Thoracic aorta (tissue), 2 donors: ENCODE results near the gene CNPY2. TPM values are rescaled to one million over a fixed set of nuclear protein-coding genes. Genes with fewer than 3 reads are reported as not detected.
"Not testable (repeated sequence)": the region's sequence is repeated elsewhere in the genome, so short reads cannot be mapped to it uniquely, and the experiment has no call there.

Experiments used
- ATAC-seq: fragments of 150-250 bp; one replicate; pipeline ENCODE4 v1.8.0; 2017; ENCODE audit warnings: low read depth; ENCODE audit not compliant: insufficient number of reproducible peaks, low FRiP score
- DNase-seq: peaks from one replicate; pipeline ENCODE4 v3.0.0-alpha.2; 2020; ENCODE audit warnings: low spot score
- H3K27ac ChIP-seq, 2 donors: fragments of 200-600 bp; sonication (generic); 1 replicate in 1 of 2; 2 replicates in 1 of 2; pipeline ENCODE4 v1.5.1; 2016; ENCODE audit warnings: mild to moderate bottlenecking in 2 of 2, moderate library complexity in 2 of 2
- H3K27me3 ChIP-seq: fragments of 200-600 bp; sonication (generic); replicated peaks from 2 replicates; pipeline ENCODE4 v1.6.0; 2016; ENCODE audit warnings: mild to moderate bottlenecking; ENCODE audit not compliant: insufficient read depth
- H3K36me3 ChIP-seq: fragments of 200-600 bp; sonication (generic); one replicate; pipeline ENCODE4 v1.5.1; 2016
- H3K4me1 ChIP-seq, 2 donors: fragments of 200-600 bp; sonication (generic); 1 replicate in 1 of 2; 2 replicates in 1 of 2; pipeline versions ENCODE4 v1.5.1 to v1.6.0; 2016; ENCODE audit warnings: low read depth in 2 of 2, mild to moderate bottlenecking in 1 of 2; ENCODE audit not compliant: control insufficient read depth in 1 of 2
- H3K4me3 ChIP-seq: fragments of 200-600 bp; sonication (generic); 2 replicates; pipeline ENCODE4 v1.5.1; 2016; ENCODE audit warnings: mild to moderate bottlenecking
- H3K9me3 ChIP-seq: fragments of 200-600 bp; sonication (generic); 2 replicates; pipeline ENCODE4 v1.5.1; 2016
- total RNA-seq, 2 donors: library from RNA; depleted of rRNA; stranded (reverse); fragments of >200 nt; gene quantifications; one replicate each; pipeline versions ENCODE4 v1.1.0 to v1.2.3, GENCODE V29; 2016
- TF ChIP-seq, protein P1 (sequence below): fragments of 200-600 bp; sonication (generic); IDR thresholded peaks from one replicate; pipeline ENCODE4 v1.5.1; 2019; ENCODE audit warnings: antibody characterized with exemption

The CNPY2 gene
- total RNA-seq, 2 donors from 2014 or later, result 72.0 to 85.1 TPM

- DNase-seq (no peak), ATAC-seq (no peak)
- Histone ChIP-seq H3K9me3 (no peaks in the 10 kb centered on the region), H3K4me3 (no peak overlapping the region), H3K27ac (peak overlapping the region; percentile 10 to 45), H3K36me3 (peaks cover 32% of the 10 kb centered on the region), H3K4me1 (peaks cover 10 to 23% of the 10 kb centered on the region in 2 donors), H3K27me3 (no peaks in the 10 kb centered on the region)
- TF ChIP-seq, protein P1, sequence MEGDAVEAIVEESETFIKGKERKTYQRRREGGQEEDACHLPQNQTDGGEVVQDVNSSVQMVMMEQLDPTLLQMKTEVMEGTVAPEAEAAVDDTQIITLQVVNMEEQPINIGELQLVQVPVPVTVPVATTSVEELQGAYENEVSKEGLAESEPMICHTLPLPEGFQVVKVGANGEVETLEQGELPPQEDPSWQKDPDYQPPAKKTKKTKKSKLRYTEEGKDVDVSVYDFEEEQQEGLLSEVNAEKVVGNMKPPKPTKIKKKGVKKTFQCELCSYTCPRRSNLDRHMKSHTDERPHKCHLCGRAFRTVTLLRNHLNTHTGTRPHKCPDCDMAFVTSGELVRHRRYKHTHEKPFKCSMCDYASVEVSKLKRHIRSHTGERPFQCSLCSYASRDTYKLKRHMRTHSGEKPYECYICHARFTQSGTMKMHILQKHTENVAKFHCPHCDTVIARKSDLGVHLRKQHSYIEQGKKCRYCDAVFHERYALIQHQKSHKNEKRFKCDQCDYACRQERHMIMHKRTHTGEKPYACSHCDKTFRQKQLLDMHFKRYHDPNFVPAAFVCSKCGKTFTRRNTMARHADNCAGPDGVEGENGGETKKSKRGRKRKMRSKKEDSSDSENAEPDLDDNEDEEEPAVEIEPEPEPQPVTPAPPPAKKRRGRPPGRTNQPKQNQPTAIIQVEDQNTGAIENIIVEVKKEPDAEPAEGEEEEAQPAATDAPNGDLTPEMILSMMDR, result peak; percentile 36
Measured at GRCh38 chr12:56271031-56271430, 44.8 kb downstream of the CNPY2 start.

DNA sequence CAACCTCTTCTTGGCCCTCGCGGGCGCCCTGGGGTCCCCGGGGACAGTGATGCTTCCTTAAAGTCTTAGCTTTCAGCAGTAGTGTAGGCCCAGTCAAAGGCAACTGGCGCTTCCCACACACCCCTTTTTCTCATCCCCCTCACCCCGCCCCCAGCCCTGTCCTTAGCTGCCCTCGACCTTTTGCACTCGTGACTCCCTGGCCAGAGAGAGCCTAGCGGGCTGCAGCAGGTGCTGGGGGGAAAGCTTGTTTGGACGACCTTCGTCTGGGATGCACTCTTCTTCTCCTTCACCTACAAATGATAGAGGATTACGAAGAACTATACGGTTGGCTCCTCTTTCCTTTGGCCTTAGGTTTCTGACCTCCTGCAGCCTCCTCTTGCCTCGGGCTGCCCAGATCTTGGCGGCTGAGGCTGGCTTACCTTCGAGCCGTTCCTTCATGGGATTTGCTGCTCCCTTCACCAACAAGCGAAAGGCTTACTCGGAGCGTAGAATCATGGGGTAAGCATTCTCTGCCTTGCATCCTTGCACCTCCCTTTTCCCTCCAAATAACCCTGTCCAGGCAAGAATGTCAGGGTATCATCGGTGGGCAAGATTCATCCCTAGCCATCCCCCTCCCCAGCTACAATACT lies 48.2 kb downstream of the CNPY2 start:
- no peaks in the 10 kb centered on the region for H3K9me3 ChIP-seq
- ATAC-seq, result no peak

DNA sequence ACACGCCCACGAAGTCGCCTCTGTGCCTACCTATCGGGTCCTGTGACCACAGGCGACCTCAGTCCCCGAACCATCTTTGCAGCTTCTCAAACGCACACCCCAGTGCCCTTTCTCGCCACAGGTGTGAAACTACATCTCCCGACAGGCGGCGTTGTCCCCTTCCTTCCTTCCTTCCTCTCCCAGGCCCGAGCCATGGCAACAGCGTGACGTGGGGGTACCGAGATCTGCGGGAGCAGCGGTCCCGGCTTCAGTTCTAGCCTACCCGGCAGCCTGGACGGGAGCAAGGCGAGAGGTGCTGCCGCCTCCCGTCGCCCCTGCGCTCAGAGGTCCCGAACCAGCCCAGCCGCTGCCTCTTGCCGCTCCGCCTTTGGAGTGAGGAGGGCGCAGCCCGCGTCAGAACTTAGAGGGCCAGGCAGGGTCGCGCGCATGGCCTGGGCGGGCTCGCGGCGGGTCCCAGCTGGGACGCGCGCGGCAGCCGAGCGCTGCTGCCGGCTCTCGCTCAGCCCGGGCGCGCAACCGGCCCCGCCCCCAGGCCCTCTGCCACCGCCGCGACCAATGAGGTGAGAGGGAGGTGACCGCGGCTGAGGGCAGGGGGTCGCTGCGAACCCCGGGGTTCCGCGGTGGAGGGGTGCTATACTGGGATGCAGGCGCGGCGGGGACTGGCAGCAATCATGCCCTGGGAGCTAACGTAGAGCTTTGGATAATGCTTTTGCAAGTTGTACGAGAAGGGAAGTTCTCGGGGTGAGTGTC lies 48.9 kb downstream of the CNPY2 start, which contains the start of gene COQ10A:
Gene COQ10A, plus strand, starts transcription at position 250 of the 750 bp plus-strand sequence. Its CDS starts 177 bp downstream, at position 427.
- TF ChIP-seq, protein P1, result peak; percentile 61
- no peaks in the 10 kb centered on the region for H3K36me3 ChIP-seq
- H3K9me3 ChIP-seq, result no peaks in the 10 kb centered on the region
- H3K27ac ChIP-seq, result peak within 1 kb of the TSS; percentile 95 to 98
- peaks cover 10 to 23% of the 10 kb centered on the region in 2 donors for H3K4me1 ChIP-seq
- DNase-seq, result peak; percentile 69
- no peaks in the 10 kb centered on the region for H3K27me3 ChIP-seq
- peak within 1 kb of the TSS; percentile 98 for H3K4me3 ChIP-seq
- peak; percentile 84 for ATAC-seq

More for the DNA sequence above, 48.2 kb downstream of the CNPY2 start:
- TF ChIP-seq, protein P1, result no peak
- Histone ChIP-seq H3K27ac (peak overlapping the region; percentile 95 to 98), H3K4me1 (peaks cover 10 to 23% of the 10 kb centered on the region in 2 donors), H3K4me3 (peak overlapping the region; percentile 98), H3K36me3 (peaks cover 3% of the 10 kb centered on the region), H3K27me3 (no peaks in the 10 kb centered on the region)
- DNase-seq, result no peak

GRCh38 chr12:56266068-56266692 lies 49.6 kb downstream of the CNPY2 start:
- H3K27ac ChIP-seq, result peak overlapping the region; percentile 95 to 98

GRCh38 chr12:56262955-56263354 lies 52.8 kb downstream of the CNPY2 start:
- ATAC-seq, H3K36me3 ChIP-seq, DNase-seq, H3K4me3 ChIP-seq, H3K27ac ChIP-seq, H3K9me3 ChIP-seq, H3K27me3 ChIP-seq: not testable (repeated sequence)
- peaks cover 10 to 15% of the 10 kb centered on the region in 2 donors for H3K4me1 ChIP-seq

More at GRCh38 chr12:56266068-56266692, 49.6 kb downstream of the CNPY2 start:
- not testable (repeated sequence) for H3K36me3 ChIP-seq, ATAC-seq, H3K9me3 ChIP-seq, DNase-seq, H3K27me3 ChIP-seq
- peak overlapping the region; percentile 98 for H3K4me3 ChIP-seq
- peaks cover 10 to 19% of the 10 kb centered on the region in 2 donors for H3K4me1 ChIP-seq
